NT2/D1 (cell line): ENCODE measurements around the gene FFAR2.

ENCODE experiments used
- DNase-seq: peaks from one replicate; pipeline ENCODE4 v3.0.0-alpha.2; 2011; ENCODE audit warnings: low read depth, low spot score
- H3K27me3 ChIP-seq: 2 replicates; pipeline ENCODE4 v1.6.0; 2011; ENCODE audit warnings: mild to moderate bottlenecking; ENCODE audit not compliant: insufficient read length, insufficient read depth
- H3K36me3 ChIP-seq: 2 replicates; pipeline ENCODE4 v1.6.1; 2011; ENCODE audit warnings: mild to moderate bottlenecking, low read length, mixed read lengths; ENCODE audit not compliant: insufficient read depth, insufficient read length
- H3K4me1 ChIP-seq: 2 replicates; pipeline ENCODE4 v1.5.1; 2011; ENCODE audit not compliant: insufficient read depth, insufficient read length
- H3K4me3 ChIP-seq: 2 replicates; pipeline ENCODE4 v1.5.1; 2011; ENCODE audit warnings: low read depth; ENCODE audit not compliant: insufficient read length
- H3K9ac ChIP-seq: 2 replicates; pipeline ENCODE4 v1.6.0; 2011; ENCODE audit warnings: low read depth; ENCODE audit not compliant: insufficient read length
- H3K9me3 ChIP-seq: 2 replicates; pipeline ENCODE4 v1.5.1; 2011; ENCODE audit warnings: mild to moderate bottlenecking, low read length; ENCODE audit not compliant: insufficient read depth
- SUZ12 ChIP-seq: IDR thresholded peaks from 2 replicates; pipeline ENCODE4 v1.6.1; 2011; ENCODE audit not compliant: insufficient read length, insufficient read depth; ENCODE audit errors: extremely low read depth
- YY1 ChIP-seq: IDR thresholded peaks from 2 replicates; pipeline ENCODE4 v1.6.1; 2011; ENCODE audit not compliant: insufficient read length, insufficient read depth
- ZNF274 ChIP-seq: IDR thresholded peaks from 2 replicates; pipeline ENCODE4 v1.6.1; 2011; ENCODE audit warnings: mild to moderate bottlenecking, low read depth, low read length

FFAR2 gene

DNA sequence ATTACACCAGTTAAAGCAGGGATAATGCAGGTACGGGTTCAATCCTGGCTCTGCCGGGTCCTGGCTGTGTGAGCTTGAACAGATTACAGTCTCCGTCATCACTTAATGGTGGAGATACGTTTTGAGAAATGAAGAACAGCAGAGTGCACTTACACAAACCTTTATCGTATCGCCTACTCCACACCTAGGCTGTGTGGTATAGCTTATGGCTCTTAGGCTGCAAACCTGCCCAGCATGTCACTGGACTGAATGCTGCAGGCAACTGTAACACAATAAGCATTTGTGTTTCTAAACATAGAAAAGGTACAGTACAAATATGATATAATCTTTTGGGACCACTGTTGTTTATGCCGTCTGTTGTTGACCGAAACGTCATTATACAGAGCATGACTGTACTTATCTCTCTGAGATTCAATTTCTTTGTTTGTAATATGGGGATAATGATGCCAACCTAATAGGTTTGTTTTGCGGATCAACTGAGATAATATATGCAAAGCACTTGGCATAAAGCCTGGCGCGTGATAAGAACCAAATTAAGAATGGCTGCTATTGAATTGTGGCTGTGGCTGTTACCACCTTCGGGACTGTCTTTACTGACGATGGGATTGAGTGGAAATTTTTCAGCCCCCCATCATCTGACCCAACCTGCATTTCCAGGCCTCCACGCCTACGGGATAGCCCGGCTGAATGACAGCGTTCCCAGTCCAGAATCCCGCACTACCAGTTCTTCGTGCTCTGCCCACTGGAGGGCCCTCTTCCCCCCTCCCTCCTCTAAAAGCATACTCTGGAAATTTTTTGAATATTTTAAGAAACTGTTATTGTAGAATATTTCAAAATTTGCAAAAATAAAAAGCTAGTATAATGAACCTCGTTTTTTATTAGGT, 31.0 kb downstream of the FFAR2 start:
- Histone ChIP-seq H3K4me3 (no peak overlapping the region), H3K27me3 (no peaks in the 10 kb centered on the region), H3K4me1 (peaks cover 2% of the 10 kb centered on the region), H3K9ac (no peak overlapping the region), H3K36me3 (no peaks in the 10 kb centered on the region), H3K9me3 (no peaks in the 10 kb centered on the region)
- DNase-seq, result no peak
- no peak for TF ChIP-seq ZNF274
- TF ChIP-seq SUZ12, result no peak
- no peak for TF ChIP-seq YY1

DNA sequence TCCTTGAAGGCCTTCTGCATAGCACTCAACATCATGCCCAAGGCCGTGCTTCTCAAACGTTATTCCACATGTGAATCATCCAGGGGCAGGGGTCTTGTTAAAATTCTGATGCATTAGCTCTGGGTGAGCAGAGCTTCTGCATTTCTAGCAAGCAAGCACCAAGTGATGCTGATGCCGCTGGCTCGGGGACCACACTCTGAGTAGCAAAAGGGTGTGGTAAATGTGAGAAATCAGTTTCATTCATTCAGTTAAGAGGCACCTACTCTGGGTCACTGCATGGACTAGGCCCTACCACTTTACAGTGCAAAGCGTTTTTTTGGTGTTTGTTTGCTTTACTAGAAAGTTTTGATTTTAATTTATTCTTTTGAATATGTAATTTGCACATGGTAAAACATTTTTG, 35.0 kb downstream of the FFAR2 start:
- Histone ChIP-seq H3K36me3 (no peaks in the 10 kb centered on the region), H3K9ac (no peak overlapping the region), H3K9me3 (no peaks in the 10 kb centered on the region), H3K4me1 (no peaks in the 10 kb centered on the region), H3K4me3 (no peak overlapping the region), H3K27me3 (no peaks in the 10 kb centered on the region)
- no peak for DNase-seq
- TF ChIP-seq YY1 (no peak), ZNF274 (no peak), SUZ12 (no peak)

DNA sequence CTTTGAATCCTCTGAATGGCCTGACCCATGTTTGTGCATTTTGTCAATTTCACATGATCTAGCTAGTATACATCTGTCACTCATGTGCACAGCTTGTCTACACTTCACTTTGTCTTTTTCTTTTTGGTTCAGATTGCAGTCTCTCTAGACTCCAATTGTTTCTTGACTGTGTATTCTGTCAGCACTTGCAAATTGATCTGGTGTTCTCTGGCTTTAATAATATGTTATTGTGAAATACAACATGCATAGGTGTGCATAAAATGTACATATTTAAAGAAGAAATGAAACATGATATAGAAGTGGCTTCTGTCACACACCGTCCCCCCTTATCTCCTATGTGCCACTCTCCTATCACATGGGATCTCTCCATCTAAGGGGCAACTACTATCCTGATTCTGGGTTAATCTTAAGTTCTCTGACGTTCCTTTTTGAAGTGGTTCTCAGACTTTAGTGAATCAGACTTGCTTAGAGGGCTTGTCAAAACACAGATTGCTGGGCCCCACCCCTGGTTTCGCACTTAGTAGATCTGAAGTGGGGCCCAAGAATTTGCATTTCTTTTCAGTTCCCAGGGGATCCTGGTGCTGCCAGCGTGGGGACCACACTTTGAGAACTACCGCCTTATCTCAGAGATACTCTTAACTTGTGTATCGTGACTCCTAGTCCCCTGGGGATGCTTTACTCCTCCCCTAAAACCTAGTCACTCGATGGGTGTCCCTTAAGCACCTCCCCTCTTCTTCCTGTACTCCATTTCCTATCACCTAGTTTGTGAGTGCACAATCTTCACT, 36.4 kb downstream of the FFAR2 start:
- H3K4me1 ChIP-seq, result no peaks in the 10 kb centered on the region
- no peaks in the 10 kb centered on the region for H3K36me3 ChIP-seq
- H3K9me3 ChIP-seq, result no peaks in the 10 kb centered on the region
- no peak overlapping the region for H3K9ac ChIP-seq
- H3K4me3 ChIP-seq, result no peak overlapping the region
- TF ChIP-seq YY1 (no peak), ZNF274 (no peak), SUZ12 (no peak)
- DNase-seq, result no peak
- H3K27me3 ChIP-seq, result no peaks in the 10 kb centered on the region

DNA sequence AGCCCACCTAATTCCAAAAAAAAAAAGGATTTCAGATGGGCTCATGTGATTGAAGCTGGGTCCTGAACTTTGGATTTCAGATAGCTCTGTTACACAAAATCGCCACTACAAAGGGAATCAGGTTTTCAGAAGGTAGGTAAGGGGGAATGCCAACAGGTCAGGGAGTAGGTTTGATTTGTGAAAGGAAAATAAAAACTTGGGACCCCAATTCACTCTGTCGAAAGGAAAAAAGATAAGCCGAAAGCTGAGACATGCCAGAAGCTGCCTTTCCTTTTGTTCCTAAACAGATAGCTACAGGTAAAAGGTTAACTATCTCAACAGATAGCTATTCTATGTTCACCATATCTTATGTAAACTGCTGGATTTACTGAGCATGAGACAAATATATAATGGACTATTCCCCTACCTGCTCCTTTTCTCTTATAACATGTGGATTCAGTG, 38.2 kb downstream of the FFAR2 start:
- no peak for DNase-seq
- no peaks in the 10 kb centered on the region for H3K4me1 ChIP-seq
- no peak for TF ChIP-seq SUZ12
- no peak for TF ChIP-seq YY1
- no peak for TF ChIP-seq ZNF274
- H3K27me3 ChIP-seq, result no peaks in the 10 kb centered on the region
- no peak overlapping the region for H3K4me3 ChIP-seq
- H3K9ac ChIP-seq, result no peak overlapping the region
- H3K9me3 ChIP-seq, result no peaks in the 10 kb centered on the region
- H3K36me3 ChIP-seq, result no peaks in the 10 kb centered on the region

DNA sequence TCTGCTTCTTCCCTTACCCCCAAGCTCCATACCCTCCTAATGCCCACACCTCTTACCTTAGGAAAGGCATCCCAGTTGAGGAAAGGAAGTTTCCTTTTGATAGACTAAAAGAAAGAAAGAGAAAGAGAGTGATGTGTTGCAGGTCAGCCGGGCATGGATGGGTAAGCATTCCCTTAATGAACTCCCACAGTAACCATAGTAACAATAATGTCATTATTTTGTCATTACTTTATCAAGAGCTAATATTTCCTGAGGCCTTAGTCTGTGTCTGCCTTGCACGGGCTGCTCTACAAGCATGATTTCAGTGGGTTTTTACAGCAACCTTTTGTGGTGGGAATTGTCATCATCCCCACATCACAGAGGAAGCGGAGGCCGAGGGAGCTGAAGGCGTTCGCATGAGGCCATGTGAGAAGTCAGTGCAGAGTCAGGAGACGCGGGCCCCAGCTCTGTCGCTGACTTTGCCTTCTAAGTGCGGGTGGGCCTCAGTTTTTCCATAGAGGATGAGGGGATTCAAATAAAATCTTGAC, 39.7 kb downstream of the FFAR2 start:
- no peaks in the 10 kb centered on the region for H3K36me3 ChIP-seq
- H3K9me3 ChIP-seq, result no peaks in the 10 kb centered on the region
- no peak overlapping the region for H3K9ac ChIP-seq
- H3K27me3 ChIP-seq, result no peaks in the 10 kb centered on the region
- no peak overlapping the region for H3K4me3 ChIP-seq
- H3K4me1 ChIP-seq, result no peaks in the 10 kb centered on the region
- no peak for TF ChIP-seq ZNF274
- no peak for TF ChIP-seq YY1
- TF ChIP-seq SUZ12, result no peak
- no peak for DNase-seq

DNA sequence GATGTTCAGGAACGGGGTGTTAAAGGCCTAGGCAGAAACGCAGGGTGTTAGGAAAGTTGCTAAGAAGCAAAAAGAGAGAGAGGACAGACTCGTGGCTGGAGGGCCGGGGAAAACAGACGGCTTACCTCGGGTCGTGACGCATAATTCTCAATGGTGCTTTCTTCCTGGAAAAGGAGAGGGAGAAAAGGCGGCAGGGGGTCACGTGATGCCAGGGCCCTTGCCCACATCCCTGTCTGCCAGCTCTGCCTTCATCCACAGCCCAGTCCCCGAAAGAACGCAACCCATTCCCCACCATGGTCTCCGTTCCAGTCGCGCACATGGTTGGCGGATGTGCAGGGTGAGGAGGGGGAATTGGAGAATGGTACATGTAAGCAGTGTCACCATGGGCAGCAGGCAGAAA, 40.6 kb downstream of the FFAR2 start:
- no peaks in the 10 kb centered on the region for H3K4me1 ChIP-seq
- no peaks in the 10 kb centered on the region for H3K9me3 ChIP-seq
- no peaks in the 10 kb centered on the region for H3K27me3 ChIP-seq
- no peak for DNase-seq
- TF ChIP-seq YY1 (no peak), ZNF274 (no peak), SUZ12 (no peak)
- no peak overlapping the region for H3K4me3 ChIP-seq
- H3K36me3 ChIP-seq, result no peaks in the 10 kb centered on the region
- H3K9ac ChIP-seq, result no peak overlapping the region

DNA sequence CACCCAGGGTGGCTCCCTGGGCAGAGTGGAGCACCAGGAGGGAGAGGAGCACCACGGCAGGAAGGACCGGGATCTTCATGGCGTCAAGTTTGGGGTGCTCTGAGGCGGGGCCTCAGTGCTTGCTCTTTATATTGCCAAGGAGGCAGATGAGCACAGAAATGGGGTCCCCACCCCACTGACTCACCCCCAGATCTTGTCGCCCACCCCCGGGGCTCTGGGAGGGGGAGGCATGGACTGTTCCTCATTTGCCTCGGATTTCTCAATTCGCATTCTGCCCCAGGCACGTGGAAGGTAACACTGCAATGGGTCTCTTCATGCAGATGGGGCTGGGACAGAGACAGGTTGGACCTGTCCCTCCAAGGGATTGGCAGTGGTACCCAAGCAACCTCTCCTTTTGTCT, 42.3 kb downstream of the FFAR2 start, which contains the start of gene KRTDAP:
Gene KRTDAP (minus strand): TSS at position 101 of the 400 bp plus-strand sequence. CDS start 22 bp downstream, at position 79.
- H3K9ac ChIP-seq, result no peak within 1 kb of the TSS
- no peaks in the 10 kb centered on the region for H3K9me3 ChIP-seq
- peaks cover 2% of the 10 kb centered on the region for H3K4me1 ChIP-seq
- DNase-seq, result no peak
- H3K4me3 ChIP-seq, result no peak within 1 kb of the TSS
- no peaks in the 10 kb centered on the region for H3K27me3 ChIP-seq
- TF ChIP-seq SUZ12 (no peak), ZNF274 (no peak), YY1 (no peak)
- H3K36me3 ChIP-seq, result no peaks in the 10 kb centered on the region
